ENCODE results near the gene IGF2R.

GRCh38 chr6:160043784-160044183, 74.9 kb downstream of the IGF2R start:
- TF ChIP-seq POLR2A (IDR thresholded peaks at IDR 0.05) (no peak), POLR2AphosphoS5 (IDR thresholded peaks at IDR 0.05) (no peak)
